ENCODE measurements around the gene SART3.

- TF ChIP-seq POLR2A (IDR thresholded peaks at IDR 0.05), result peak; percentile 27
- TF ChIP-seq, protein P1, sequence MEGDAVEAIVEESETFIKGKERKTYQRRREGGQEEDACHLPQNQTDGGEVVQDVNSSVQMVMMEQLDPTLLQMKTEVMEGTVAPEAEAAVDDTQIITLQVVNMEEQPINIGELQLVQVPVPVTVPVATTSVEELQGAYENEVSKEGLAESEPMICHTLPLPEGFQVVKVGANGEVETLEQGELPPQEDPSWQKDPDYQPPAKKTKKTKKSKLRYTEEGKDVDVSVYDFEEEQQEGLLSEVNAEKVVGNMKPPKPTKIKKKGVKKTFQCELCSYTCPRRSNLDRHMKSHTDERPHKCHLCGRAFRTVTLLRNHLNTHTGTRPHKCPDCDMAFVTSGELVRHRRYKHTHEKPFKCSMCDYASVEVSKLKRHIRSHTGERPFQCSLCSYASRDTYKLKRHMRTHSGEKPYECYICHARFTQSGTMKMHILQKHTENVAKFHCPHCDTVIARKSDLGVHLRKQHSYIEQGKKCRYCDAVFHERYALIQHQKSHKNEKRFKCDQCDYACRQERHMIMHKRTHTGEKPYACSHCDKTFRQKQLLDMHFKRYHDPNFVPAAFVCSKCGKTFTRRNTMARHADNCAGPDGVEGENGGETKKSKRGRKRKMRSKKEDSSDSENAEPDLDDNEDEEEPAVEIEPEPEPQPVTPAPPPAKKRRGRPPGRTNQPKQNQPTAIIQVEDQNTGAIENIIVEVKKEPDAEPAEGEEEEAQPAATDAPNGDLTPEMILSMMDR (IDR thresholded peaks at IDR 0.05), result no peak
These were observed at the start of gene SART3 for GRCh38 chr12:108560752-108561719.
